NB4 (cell line): ENCODE results near the gene TRMT2A.

Experiments
- CTCF ChIP-seq: IDR thresholded peaks from one replicate; pipeline ENCODE4 v1.5.1; 2012; ENCODE audit warnings: low read depth, low read length
- MAX ChIP-seq: IDR thresholded peaks from 2 replicates; pipeline ENCODE4 v1.6.1; 2011; ENCODE audit warnings: low read depth, low read length
- MYC ChIP-seq: IDR thresholded peaks from 2 replicates; pipeline ENCODE4 v1.6.1; 2011; ENCODE audit warnings: low read depth, low read length
- POLR2A ChIP-seq: IDR thresholded peaks from 2 replicates; pipeline ENCODE4 v1.6.1; 2011; ENCODE audit warnings: mild to moderate bottlenecking; ENCODE audit not compliant: insufficient read length; ENCODE audit errors: extremely low read depth

GRCh38 chr22:20136603-20136873, 19.5 kb upstream of the TRMT2A start:
- TF ChIP-seq CTCF = no peak
- no peak for TF ChIP-seq MYC
- no peak for TF ChIP-seq POLR2A
- TF ChIP-seq MAX = no peak
